Ovary (tissue), 9 donors: ENCODE data around the gene MAP4K4. TPM values are rescaled to one million over a fixed set of nuclear protein-coding genes. Genes with fewer than 3 reads are reported as not detected.

Experiments
- DNase-seq, 5 donors: peaks; one replicate each; pipeline ENCODE4 v3.0.0-alpha.2; 2019 to 2020
- H3K27ac ChIP-seq, 2 donors: fragments of 200-600 bp; one replicate each; pipeline versions ENCODE4 v1.5.1 to v1.8.0; 2019 to 2022
- H3K27me3 ChIP-seq: fragments of 200-600 bp; one replicate; pipeline ENCODE4 v1.8.0; 2022
- H3K36me3 ChIP-seq: fragments of 200-600 bp; sonication (generic); one replicate; pipeline ENCODE4 v1.5.1; 2019
- H3K4me1 ChIP-seq: one replicate; pipeline ENCODE4 v1.8.1; 2013; ENCODE audit warnings: mild to moderate bottlenecking, moderate library complexity; ENCODE audit not compliant: insufficient read depth
- H3K4me3 ChIP-seq: fragments of 200-600 bp; sonication (generic); one replicate; pipeline ENCODE4 v1.5.1; 2017
- H3K9me3 ChIP-seq, 2 donors: fragments of 200-600 bp in 1 of 2; sonication (generic) in 1 of 2; one replicate each; pipeline versions ENCODE4 v1.5.1 to v1.8.1; 2013 to 2019; ENCODE audit warnings: mild to moderate bottlenecking in 1 of 2, moderate library complexity in 1 of 2
- EP300 ChIP-seq: sonication (generic); formaldehyde crosslinking; IDR thresholded peaks from one replicate; pipeline ENCODE4 v1.6.1; 2017; ENCODE audit warnings: antibody characterized with exemption
- POLR2A ChIP-seq: fragments of 450-650 bp; IDR thresholded peaks from one replicate; pipeline ENCODE4 v1.6.1; 2017; ENCODE audit warnings: antibody characterized with exemption, mild to moderate bottlenecking, moderate library complexity
- WGBS, 3 donors: extraction: QIAGEN DNeasy Blood & Tissue Kit in 1 of 3; methylation state at CpG; one replicate each; pipeline versions ENCODE4 v1.1.5 to v1.1.7; 2013 to 2017; 5-methylcytosine and 5-hydroxymethylcytosine counted together
- intact Hi-C, 4 donors: fragments of 100-400 bp; cut with DNase I; formaldehyde crosslinking; loops; one replicate each; pipeline versions ENCODE4 v1.11.0 to v1.15.1; 2022 to 2023
- polyA plus RNA-seq, 2 donors: library from polyadenylated mRNA; stranded (reverse); fragments of 200-250 nt in 1 of 2; fragments of 350-450 nt in 1 of 2; fragmentation: Illumina TruSeq in 1 of 2; extraction: RNeasy Lipid Tissue Mini Kit (QIAGEN cat#74804) in 1 of 2; gene quantifications; one replicate each; pipeline ENCODE4 v1.2.3, GENCODE V29; 2013 to 2014
- total RNA-seq, 7 donors: library from RNA; depleted of rRNA in 2 of 7; stranded (reverse); fragments of >200 nt in 2 of 7; fragmentation: NEBNext Ultra II Directional in 3 of 7; extraction: Animal tissue kit (Norgen Biotek cat#: 25700) in 3 of 7; gene quantifications; one replicate each; pipeline versions ENCODE4 v1.1.0 to v1.2.4, GENCODE V29; 2016 to 2023
- TF ChIP-seq, protein P1 (sequence below), 3 donors: fragments of 450-650 bp in 2 of 3; fragments of 200-600 bp in 1 of 3; IDR thresholded peaks; one replicate each; pipeline versions ENCODE4 v1.5.1 to v1.8.0; 2016 to 2022; ENCODE audit warnings: antibody characterized with exemption in 3 of 3, mild to moderate bottlenecking in 1 of 3
- donor health status: DM: no; HTN: no; CAD: no; lungs with moderate emphysema.
- donor health status: DM: no; HTN: no; CAD: no.
- donor health status: Bipolar disorder and iron deficiency.
- donor health status: DM: yes; HTN: yes; CAD: no.
- donor health status: DM: no; HTN: no; CAD: no.
- donor health status: DM: yes; HTN: yes; CAD: no.

MAP4K4 gene
- total and polyA plus RNA-seq, 9 donors = 23.9 to 60.9 (median 49.7) TPM

DNA sequence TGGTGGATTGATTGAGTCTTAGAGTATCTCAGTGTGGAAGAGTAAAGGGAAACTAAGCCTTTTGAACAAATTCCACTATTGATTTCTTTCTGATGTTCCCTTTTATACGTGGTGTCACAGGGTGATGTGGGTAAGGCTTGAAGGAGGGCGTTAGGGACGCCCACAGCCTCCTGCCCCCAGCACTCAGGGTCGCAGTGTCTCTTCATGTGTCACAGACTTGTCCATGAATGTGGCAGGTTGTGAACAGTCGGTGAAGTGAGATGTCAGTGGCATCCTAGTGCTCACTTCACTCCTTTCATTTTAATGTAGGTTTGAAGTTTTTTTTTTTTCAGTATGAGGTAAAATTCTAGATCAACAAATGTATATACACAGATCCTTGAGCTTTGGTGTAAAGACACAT lies 171.0 kb downstream of the MAP4K4 start:
- no peaks in the 10 kb centered on the region for H3K27me3 ChIP-seq
- H3K27ac ChIP-seq = no peak overlapping the region
- intact Hi-C loops = loop anchor here in 1 of 4 donors (10.0 kb wide), 1 partner anchor 136 kb away; no protein-coding TSS in a partner anchor
- H3K4me1 ChIP-seq = no peaks in the 10 kb centered on the region
- peaks cover 3% of the 10 kb centered on the region for H3K36me3 ChIP-seq
- H3K9me3 ChIP-seq = no peaks in the 10 kb centered on the region
- H3K4me3 ChIP-seq = no peak overlapping the region
- WGBS, 3 donors = 90 to 92% (median 91%) methylated on average over 5 of the region's 5 CpGs
- DNase-seq = no peak
- TF ChIP-seq, protein P1, sequence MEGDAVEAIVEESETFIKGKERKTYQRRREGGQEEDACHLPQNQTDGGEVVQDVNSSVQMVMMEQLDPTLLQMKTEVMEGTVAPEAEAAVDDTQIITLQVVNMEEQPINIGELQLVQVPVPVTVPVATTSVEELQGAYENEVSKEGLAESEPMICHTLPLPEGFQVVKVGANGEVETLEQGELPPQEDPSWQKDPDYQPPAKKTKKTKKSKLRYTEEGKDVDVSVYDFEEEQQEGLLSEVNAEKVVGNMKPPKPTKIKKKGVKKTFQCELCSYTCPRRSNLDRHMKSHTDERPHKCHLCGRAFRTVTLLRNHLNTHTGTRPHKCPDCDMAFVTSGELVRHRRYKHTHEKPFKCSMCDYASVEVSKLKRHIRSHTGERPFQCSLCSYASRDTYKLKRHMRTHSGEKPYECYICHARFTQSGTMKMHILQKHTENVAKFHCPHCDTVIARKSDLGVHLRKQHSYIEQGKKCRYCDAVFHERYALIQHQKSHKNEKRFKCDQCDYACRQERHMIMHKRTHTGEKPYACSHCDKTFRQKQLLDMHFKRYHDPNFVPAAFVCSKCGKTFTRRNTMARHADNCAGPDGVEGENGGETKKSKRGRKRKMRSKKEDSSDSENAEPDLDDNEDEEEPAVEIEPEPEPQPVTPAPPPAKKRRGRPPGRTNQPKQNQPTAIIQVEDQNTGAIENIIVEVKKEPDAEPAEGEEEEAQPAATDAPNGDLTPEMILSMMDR (IDR thresholded peaks at IDR 0.05) = no peak
- TF ChIP-seq POLR2A (no peak), EP300 (no peak)

DNA sequence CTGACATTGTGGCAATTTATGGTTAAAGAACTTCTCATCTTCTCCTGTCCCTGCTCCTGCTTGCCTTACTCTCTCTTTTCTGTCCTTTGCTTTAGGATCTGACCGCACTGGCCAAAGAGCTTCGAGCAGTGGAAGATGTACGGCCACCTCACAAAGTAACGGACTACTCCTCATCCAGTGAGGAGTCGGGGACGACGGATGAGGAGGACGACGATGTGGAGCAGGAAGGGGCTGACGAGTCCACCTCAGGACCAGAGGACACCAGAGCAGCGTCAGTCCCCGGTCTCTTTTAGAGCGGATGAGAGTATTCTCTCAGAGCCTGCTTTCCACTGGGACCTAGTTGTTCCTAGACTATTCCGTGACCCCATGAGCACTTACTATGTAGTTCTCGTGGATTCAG lies 172.0 kb downstream of the MAP4K4 start:
- peaks cover 3% of the 10 kb centered on the region for H3K36me3 ChIP-seq
- intact Hi-C loops = loop anchor here in 1 of 4 donors (10.0 kb wide), 1 partner anchor 135 kb away; no protein-coding TSS in a partner anchor
- H3K27me3 ChIP-seq = no peaks in the 10 kb centered on the region
- no peaks in the 10 kb centered on the region for H3K9me3 ChIP-seq
- H3K27ac ChIP-seq = no peak overlapping the region
- DNase-seq = no peak
- 93 to 97% (median 96%) methylated on average over 15 of the region's 15 CpGs for WGBS, 3 donors
- TF ChIP-seq, protein P1 (IDR thresholded peaks at IDR 0.05) = no peak
- TF ChIP-seq POLR2A (no peak), EP300 (no peak)
- H3K4me3 ChIP-seq = no peak overlapping the region
- no peaks in the 10 kb centered on the region for H3K4me1 ChIP-seq

DNA sequence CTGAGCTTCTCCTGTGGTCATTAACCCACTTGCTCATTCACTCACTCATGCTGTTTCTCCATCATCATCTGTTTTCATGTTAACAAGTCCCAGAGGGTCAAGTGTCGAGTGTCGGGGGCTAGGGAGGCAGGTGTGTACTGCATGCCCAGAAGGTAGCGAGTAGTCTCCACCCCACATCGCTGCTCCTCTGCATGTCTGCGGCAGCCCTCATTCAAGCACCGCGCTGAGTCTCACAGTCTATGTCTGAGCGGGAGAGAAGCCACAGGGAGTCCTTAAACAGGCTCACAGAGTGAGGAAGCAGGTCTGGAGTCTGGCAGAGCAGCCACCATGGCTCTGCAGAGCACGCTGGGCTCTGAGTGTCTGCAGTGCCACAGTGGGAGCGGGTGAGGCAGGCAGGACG lies 172.9 kb downstream of the MAP4K4 start:
- Histone ChIP-seq H3K4me1 (no peaks in the 10 kb centered on the region), H3K36me3 (peaks cover 3% of the 10 kb centered on the region), H3K9me3 (no peaks in the 10 kb centered on the region), H3K27ac (no peak overlapping the region), H3K4me3 (no peak overlapping the region), H3K27me3 (no peaks in the 10 kb centered on the region)
- no peak for DNase-seq
- TF ChIP-seq EP300 (no peak), POLR2A (no peak)
- intact Hi-C loops = loop anchor here in 1 of 4 donors (10.0 kb wide), 1 partner anchor 114 kb away; no protein-coding TSS in a partner anchor
- 97 to 99% (median 98%) methylated on average over 11 of the region's 11 CpGs for WGBS, 3 donors

DNA sequence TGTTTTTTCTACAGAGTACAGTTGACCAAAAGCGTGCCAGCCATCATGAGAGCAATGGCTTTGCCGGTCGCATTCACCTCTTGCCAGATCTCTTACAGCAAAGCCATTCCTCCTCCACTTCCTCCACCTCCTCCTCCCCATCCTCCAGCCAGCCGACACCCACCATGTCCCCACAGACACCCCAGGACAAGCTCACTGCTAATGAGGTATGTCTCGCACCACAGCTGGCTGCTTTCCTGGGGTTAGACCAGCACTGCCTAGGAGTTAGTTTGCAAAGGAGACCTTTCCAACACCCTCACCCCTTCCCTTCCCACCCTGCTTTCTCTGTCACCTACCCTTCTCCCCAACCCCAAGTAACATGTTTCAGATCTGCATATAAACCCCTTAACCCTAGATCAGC lies 174.0 kb downstream of the MAP4K4 start:
- H3K27ac ChIP-seq = no peak overlapping the region
- intact Hi-C loops = loop anchor here in 1 of 4 donors (10.0 kb wide), 1 partner anchor 113 kb away; no protein-coding TSS in a partner anchor
- TF ChIP-seq EP300 (no peak), POLR2A (no peak)
- TF ChIP-seq, protein P1 (IDR thresholded peaks at IDR 0.05) = no peak
- no peaks in the 10 kb centered on the region for H3K27me3 ChIP-seq
- H3K4me3 ChIP-seq = no peak overlapping the region
- DNase-seq = no peak
- WGBS, 3 donors = 64 to 71% (median 69%) methylated on average over 5 of the region's 5 CpGs
- H3K4me1 ChIP-seq = no peaks in the 10 kb centered on the region
- H3K9me3 ChIP-seq = no peaks in the 10 kb centered on the region
- H3K36me3 ChIP-seq = peaks cover 3% of the 10 kb centered on the region

DNA sequence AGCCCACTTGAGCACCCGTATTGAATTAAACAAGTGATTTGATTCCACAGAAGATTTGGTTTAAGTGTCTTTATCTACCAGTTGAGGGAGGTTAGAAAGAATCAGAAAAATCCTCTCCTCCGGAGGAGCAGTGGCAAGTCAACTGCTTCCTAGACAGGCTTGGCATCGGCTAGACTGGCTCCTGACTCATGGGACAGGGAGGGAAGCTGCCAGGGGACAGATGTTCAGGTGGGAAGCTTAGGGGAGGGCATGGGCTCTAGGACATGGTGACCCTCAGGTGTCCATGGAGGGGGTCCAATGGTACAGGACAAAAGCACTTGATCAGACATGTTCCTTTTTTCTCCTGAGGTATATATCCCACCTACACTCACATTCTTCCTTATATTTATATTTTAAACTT lies 175.0 kb downstream of the MAP4K4 start:
- H3K4me3 ChIP-seq = no peak overlapping the region
- TF ChIP-seq EP300 = no peak
- no peak for TF ChIP-seq POLR2A
- TF ChIP-seq, protein P1 (IDR thresholded peaks at IDR 0.05) = no peak
- H3K27ac ChIP-seq = no peak overlapping the region
- 51 to 60% (median 58%) methylated on average over 3 of the region's 3 CpGs for WGBS, 3 donors
- intact Hi-C loops = loop anchor here in 1 of 4 donors (10.0 kb wide), 1 partner anchor 112 kb away; no protein-coding TSS in a partner anchor
- no peaks in the 10 kb centered on the region for H3K27me3 ChIP-seq
- peaks cover 3% of the 10 kb centered on the region for H3K36me3 ChIP-seq
- no peaks in the 10 kb centered on the region for H3K4me1 ChIP-seq
- H3K9me3 ChIP-seq = no peaks in the 10 kb centered on the region
- no peak for DNase-seq
